CMK (cell line): Measurements from ENCODE around the gene LACRT.

Experiments used
- DNase-seq: peaks from one replicate; pipeline ENCODE4 v3.0.0-alpha.2; 2010; ENCODE audit warnings: low read depth

Gene LACRT

DNA sequence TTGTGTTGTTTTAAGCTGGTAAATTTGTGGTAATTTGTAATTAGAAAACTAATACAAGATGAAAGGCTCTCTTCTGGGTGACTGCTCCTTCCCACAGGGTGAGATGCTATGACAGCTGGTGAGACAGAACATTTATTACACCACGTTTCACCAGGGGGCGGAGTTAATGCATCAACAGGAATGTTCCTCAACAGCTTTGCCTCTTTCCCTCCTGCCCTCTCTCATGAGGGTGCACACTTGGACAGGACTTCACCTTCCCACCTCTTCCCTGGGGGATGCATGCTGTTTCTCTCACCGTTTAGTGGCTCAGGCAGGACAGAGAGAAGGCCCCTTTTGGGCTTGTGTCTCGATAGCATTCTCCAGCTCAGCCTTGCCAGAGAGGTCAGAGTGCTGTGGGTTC lies 32.9 kb downstream of the LACRT start:
- DNase-seq = no peak

DNA sequence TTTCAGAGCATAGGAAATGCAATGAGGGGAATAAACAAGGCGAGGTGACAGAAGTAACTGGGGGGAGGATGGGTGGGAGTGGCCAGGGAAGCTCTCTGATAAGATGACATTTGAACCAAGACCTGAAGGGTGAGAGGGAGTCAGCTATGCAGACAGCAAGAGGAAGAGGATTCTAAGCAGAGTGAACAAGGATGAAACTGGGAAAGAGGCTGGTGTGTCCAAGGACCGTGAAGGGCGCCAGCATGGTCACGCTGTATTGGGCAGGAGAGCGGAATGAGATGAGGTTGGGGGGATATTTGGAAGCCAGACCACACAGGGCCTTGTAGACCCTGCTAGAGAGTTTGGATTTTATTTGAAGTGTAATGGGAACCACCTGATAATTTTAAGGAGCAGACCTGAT lies 35.7 kb downstream of the LACRT start:
- no peak for DNase-seq

DNA sequence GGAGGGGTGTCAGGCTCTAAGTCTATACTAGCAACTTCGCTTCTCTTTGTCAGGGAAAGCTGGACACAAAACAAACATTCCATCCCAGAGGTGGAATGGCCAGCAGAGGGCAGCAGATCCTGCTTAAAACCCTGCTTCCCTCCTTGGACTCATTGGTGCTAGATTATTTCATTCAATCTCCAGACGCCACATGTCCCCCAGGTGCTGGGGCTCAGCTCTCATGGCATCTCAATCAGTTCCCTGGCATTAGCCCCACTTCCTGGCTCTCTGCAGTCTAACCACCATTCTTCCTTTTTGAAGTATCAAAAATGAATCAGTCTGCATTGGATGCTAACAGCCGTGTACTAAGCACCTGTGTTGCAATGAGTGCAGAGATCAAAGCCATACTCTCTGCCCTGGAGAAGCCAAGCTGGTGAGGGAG lies 38.2 kb downstream of the LACRT start:
- peak; percentile 24 for DNase-seq

DNA sequence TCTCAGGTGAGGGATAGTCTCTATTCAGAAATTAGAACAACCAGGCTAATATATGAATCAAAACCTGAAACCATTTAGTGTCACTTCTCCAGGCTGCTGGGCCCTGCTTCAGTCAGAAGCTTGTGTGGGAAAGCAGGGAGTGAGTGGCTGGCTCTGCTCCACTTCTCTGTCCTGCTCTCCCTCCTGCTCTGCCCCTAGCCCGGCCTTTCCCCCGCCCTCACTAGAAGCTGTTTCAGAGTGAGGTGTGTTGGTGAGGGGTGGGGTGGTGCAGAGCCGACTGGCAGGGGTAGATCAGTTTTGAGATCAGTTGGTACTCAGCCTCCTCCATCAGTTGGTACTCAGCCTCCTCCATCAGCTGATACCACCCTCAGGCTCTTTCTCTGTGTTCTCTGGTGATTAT lies 39.2 kb downstream of the LACRT start:
- no peak for DNase-seq

DNA sequence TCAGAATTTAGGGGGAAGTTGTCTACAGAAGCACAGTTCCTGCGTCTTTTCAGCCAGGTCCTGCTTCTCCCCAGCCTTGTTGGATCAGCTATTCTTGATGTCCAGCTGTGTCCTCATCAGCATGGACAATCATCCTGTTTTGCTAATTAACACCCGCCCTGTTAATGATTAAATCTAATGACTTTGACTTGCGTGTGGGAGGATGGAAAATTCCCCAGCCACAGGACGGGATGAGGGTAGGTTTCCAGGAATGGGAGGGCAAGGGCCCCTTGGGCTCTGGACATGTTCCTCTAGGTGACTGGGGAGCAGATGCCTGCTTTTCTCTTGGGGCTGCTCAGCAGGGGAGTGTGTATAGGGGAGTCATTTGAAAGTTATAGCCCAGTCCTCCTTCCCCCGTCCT lies 41.0 kb downstream of the LACRT start:
- no peak for DNase-seq

DNA sequence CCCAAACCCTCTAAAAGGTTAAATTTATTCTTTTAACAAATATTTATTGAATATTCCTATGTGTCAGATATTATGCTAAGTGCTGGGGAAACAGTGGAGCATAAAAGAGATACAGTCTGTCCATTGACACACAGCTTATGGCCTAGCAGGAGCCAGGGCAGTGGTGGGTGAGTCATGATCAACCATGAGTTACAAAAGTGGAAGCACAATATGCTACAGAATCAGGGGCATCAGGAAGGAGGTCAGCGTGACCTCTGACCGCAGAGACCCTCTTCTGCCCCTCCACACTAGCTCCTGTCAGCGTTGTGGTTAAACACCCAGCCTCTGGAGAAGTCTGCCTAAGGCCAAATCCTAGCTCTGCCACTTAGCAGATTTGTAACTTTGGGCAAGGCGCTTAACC lies 41.6 kb downstream of the LACRT start:
- no peak for DNase-seq

DNA sequence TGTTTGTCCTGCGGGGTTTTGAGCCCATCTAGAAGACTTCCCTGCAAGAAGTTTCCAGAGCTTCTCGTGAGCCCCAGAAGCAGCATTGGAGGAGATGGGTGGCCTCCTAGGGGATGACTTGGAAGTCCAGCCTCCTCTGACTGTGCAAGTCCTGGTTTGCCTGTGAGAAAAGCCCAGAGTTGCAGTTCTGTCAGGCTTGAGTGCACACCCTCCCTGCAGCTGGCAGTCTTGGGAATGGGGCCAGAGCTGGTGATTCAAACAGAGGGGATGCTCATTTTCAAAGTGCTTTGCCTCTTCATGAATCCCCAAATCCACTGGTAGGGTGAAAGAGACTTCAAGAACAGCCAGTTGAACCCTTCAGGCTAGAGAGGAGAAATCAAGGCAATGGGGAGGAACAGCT lies 42.4 kb downstream of the LACRT start:
- DNase-seq = no peak

DNA sequence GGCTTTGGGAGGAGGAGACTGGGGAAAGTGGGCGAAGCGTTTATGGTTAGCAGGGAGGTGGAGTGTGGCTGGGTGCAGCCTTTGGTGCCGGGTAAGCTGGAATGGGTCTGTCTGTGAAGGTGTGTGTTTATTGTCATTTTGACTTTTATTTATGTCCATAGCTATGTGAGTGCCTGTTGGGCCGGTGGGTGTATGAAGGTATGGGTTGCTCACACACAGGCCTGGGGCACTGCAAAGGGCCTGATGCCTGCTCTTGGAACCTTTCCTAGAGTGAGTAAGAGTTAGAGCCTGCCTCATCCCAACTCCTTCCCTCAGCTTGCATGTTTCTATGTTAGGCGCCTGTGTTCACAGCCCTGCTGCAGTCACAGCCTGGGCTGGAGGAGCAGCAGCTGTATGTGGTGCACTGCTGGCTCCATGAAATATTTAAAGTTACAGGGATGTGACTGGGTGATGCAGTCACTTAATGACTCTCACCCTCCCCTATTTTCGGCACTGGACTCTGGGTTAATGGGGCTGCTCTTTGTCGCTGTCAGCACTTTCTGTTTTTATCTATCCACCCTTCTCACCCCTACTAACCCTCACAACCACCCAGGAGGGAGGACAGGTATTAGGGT lies 43.6 kb downstream of the LACRT start:
- no peak for DNase-seq

DNA sequence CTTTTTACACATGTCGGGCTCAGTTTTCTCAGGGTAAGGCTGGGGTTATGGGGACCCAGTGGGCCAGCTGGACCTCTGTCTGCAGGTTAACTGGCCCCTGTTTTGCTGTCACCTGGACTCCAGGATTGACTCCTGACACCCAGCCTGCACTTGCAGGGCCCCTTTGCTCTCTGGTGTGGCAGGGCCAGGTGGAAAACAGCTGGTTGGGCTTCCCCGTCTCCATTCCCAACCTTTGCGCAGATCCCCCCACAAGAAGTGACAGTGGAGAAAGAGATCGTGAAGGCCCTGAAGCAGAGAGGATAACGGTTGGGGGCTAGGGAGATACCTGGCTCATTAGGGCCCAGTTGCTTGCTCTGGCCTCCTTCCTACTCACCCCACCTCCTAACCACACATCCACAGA lies 44.7 kb downstream of the LACRT start:
- no peak for DNase-seq

DNA sequence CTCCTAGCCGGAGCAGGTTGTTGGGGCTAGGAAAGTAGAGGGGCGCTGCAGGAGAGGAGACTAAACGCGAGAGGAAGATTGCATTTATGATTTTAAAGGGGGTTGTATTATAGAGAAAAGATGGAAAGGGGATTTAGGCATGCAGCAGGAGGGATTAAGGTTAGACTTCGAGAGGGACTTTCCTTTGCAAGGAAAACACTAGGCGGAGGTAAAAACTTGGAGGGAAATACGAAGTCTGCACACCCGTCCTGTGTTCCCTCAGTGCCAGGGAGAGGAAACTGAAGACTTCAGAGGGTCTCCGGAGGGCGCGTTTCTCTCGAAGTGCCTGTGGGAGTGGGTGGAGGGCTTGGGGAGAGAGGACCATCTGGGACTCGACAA lies 45.8 kb downstream of the LACRT start:
- DNase-seq = no peak

DNA sequence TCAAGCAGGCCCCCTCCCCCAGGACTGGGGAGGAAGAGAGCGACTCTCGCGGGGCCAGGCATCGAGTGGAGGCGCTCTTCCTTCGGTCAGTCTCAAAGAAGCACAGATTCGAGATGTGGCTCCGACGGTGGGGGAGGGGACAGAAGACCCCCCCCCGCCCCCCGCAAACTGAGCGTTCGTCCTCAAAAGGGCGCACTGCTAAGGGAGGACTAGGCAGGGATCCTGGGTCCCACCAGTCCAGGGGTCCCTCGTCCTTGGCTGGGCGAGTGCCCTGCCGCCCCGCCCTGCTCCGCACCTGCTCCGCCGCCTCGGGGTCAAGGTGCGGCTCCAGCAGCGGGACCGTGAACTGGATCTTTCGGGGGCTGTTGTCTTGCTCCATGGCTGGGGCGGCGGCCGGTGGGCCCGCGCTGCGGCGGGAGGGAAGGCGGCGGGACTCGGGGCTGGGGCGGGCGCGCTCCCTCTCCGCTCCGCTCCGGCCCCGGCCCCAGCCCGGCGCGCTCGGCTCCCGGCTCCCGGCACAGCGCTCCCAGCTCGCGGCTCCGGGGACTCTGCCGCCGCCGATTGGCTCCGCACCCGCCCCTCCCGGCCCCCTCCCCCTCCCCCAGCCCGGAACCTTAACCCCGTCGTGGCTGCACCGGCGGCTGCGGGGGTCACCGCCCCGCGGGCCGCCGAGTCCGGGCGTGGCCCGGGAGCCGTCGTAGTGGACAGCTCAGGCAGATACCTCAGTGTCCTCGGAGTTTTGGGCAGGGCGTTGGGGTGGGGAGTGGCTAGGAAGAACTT lies 46.4 kb downstream of the LACRT start, which contains the start of gene PPP1R1A:
Gene PPP1R1A, minus strand, starts transcription at position 550 of the 780 bp plus-strand sequence. Its CDS starts 171 bp downstream, at position 379.
- no peak for DNase-seq

DNA sequence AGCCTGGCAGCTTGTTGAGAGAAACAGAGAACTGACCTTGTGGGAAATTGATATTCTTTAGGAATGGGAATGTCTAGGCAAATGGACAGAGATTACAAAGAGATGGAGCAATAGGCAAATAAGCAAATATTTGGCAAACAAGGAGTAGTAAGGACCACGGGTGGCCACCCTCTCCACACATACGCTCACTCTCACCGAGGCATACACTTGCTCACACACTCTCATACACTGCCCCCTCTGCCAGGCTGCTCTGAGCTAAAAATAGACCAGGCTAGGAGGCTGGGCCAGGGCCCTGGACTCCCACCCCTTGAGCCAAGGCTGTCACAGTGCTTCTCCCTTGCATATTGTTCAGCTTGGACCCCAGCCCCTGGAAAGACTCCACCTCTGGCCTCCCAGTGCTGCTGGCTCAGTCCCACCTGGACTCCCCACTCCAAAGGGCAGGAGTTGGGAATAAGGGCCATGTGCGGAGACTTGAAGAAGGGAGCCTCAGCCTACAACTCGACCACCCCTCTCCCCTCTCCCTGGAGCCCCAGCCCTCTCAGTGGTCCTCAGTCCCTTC lies 47.3 kb downstream of the LACRT start:
- no peak for DNase-seq

DNA sequence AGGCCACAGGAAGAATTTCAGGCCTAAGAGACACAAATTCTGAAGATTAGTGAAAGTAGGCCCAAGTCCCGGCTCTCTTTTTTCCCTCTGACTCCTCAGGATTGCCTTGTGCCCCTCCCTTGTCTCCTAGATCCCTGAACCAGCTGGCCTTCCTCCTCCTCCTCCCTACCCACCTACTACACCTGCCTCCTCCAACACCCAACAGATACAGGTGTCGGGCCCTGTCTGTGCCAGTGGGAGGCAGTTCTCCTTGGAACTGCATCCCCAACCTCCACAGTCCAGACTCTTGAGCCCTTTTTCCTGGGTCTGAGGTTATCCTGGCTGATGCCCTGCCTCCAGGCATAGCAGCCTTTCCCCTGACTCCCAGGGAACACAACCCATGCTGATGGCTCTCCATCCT lies 48.1 kb downstream of the LACRT start:
- no peak for DNase-seq

DNA sequence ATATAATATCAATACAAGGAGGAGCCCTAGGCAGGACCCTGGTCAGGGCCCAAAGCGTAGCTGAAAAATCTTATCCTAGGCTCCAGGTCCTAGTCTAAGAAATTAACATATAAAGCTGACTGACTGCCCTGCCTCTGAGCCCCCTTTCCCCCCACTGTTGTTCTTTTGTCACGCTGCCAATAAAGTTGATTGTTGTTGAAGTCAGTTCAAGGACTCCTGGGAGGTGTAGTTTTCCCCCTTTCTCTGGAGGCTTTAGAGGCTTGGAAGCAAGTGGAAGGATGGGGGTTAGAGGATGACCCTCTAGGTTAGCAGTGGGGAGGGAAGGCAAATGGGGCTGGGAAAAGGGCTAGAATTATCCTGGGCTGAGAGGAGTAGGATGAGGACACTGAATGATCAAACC lies 49.5 kb downstream of the LACRT start:
- no peak for DNase-seq

DNA sequence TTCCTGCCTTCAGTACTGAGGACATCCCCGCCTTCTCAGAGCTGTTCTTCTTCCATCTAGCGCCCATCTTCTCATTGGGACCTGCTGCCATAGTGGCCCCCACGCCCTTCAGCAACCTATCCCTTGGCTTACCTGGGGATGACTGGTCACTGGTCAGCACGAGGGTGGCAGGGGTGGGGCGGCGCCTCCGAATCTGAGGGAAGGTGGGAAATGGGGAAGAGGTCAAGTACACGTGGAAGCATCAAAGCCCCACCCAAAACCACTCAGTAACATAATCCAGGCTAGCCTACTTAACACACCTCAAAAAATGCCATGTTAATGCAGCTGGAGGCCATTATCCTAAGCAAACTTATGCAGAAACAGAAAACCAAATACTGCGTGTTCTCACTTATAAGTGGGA lies 50.6 kb downstream of the LACRT start:
- no peak for DNase-seq

DNA sequence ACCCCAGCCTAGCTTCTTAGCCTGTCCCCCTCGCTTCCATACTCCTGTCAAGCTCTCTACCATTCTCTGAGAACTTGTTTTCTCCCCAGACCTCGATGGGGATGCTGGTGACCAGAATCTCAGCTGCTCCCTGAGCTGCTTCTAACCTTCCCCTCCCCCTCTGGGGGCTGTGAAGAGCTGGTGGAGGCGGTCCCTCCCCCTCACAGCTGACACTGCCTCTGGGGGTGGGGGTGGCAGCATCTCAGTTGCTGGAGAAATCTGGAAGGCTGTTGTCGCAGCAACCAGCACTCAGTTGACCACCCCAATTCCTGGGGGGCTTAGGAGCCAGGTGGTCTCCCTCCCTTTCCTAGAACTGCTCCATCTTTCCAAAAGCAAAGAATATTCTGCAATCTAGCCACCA lies 51.0 kb downstream of the LACRT start:
- no peak for DNase-seq

DNA sequence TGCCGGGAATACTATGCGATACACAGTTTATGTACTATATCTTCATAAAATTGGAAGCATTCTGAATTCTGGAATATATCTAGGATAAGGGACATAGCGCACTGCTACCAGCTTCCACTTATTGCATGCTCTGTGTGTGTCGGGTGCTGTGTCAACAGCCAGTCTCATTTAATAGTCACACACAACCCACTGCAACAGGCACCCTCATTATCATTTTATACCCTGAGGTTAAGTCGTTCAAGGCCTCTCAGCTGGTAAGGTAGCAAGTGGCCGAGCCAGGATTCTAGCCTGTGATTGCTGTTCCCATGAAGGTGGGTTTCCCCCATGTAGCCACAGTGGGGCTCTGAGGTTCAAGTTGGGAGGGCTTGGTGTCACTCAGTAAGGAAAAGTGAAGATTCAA lies 53.3 kb downstream of the LACRT start:
- DNase-seq = no peak
